ENCODE data around the gene CBLN1.

Gene CBLN1

GRCh38 chr16:49273771-49274170 lies 7.9 kb downstream of the CBLN1 start:
- Histone ChIP-seq H3K4ac (ENCODE audit: low read length) (no peak overlapping the region), H2BK12ac (ENCODE audit: low read length) (no peak overlapping the region), H2AK5ac (ENCODE audit: low read depth, low read length) (no peak overlapping the region), H3K36me3 (replicated peaks in 1 of 2; ENCODE audit: control insufficient read depth in 2 of 2, insufficient read depth in 2 of 2, low read length in 2 of 2) (no peaks in the 10 kb centered on the region), H3K27ac (replicated peaks; ENCODE audit: low read length) (no peak overlapping the region), H4K8ac (ENCODE audit: low read depth, low read length) (no peak overlapping the region), H3K18ac (ENCODE audit: low read length) (no peak overlapping the region), H3K9me3 (replicated peaks in 1 of 2; ENCODE audit: control insufficient read depth in 2 of 2, insufficient read depth in 1 of 2, low read depth in 1 of 2, low read length in 2 of 2) (peaks cover 0 to 2% of the 10 kb centered on the region in 2 donors), H3K9ac (ENCODE audit: low read depth, low read length, poor library complexity) (no peak overlapping the region), H2BK5ac (ENCODE audit: low read length) (no peak overlapping the region), H3K4me2 (ENCODE audit: insufficient read depth, low read length, poor library complexity, severe bottlenecking) (no peak overlapping the region), H3K23ac (ENCODE audit: low read depth, low read length, poor library complexity) (no peak overlapping the region), H3K14ac (ENCODE audit: low read length) (no peak overlapping the region), H3K79me1 (ENCODE audit: low read depth, low read length) (no peaks in the 10 kb centered on the region), H4K91ac (ENCODE audit: low read depth, low read length, poor library complexity) (no peak overlapping the region), H3K4me3 (ENCODE audit: low read length in 2 of 2) (no peak overlapping the region), H2BK15ac (ENCODE audit: low read length) (no peak overlapping the region), H2AFZ (ENCODE audit: low read length) (no peak overlapping the region), H3K27me3 (ENCODE audit: control insufficient read depth in 3 of 3, insufficient read depth in 3 of 3, low read depth in 1 of 3, low read length in 3 of 3) (peaks cover 34 to 66% (median 60%) of the 10 kb centered on the region in 3 experiments), H3K4me1 (ENCODE audit: control insufficient read depth in 2 of 2, insufficient read depth in 1 of 2, low read depth in 1 of 2, low read length in 2 of 2) (peaks cover 0 to 10% of the 10 kb centered on the region in 2 donors), H2BK120ac (ENCODE audit: low read depth, low read length) (no peak overlapping the region)
- no CpG with 5 or more reads among the region's 3 CpGs for WGBS, 2 donors (ENCODE audit: extremely low coverage in 2 of 2, insufficient read length in 2 of 2, insufficient replicate concordance in 1 of 2)
- no peak for DNase-seq (ENCODE audit: low spot score)

GRCh38 chr16:49271363-49271762 lies 10.3 kb downstream of the CBLN1 start:
- no peak overlapping the region for H3K14ac ChIP-seq (ENCODE audit: low read length)
- H3K4me1 ChIP-seq (ENCODE audit: control insufficient read depth in 2 of 2, insufficient read depth in 1 of 2, low read depth in 1 of 2, low read length in 2 of 2), result peaks cover 0 to 10% of the 10 kb centered on the region in 2 donors
- H3K4me3 ChIP-seq (ENCODE audit: low read length in 2 of 2), result no peak overlapping the region
- H3K27ac ChIP-seq (replicated peaks; ENCODE audit: low read length), result no peak overlapping the region
- H3K36me3 ChIP-seq (replicated peaks in 1 of 2; ENCODE audit: control insufficient read depth in 2 of 2, insufficient read depth in 2 of 2, low read length in 2 of 2), result no peaks in the 10 kb centered on the region
- H2AFZ ChIP-seq (ENCODE audit: low read length), result no peak overlapping the region
- no peak overlapping the region for H2BK15ac ChIP-seq (ENCODE audit: low read length)
- H3K18ac ChIP-seq (ENCODE audit: low read length), result no peak overlapping the region
- no peak overlapping the region for H3K23ac ChIP-seq (ENCODE audit: low read depth, low read length, poor library complexity)
- no peak overlapping the region for H4K8ac ChIP-seq (ENCODE audit: low read depth, low read length)
- H3K9ac ChIP-seq (ENCODE audit: low read depth, low read length, poor library complexity), result no peak overlapping the region
- no peak overlapping the region for H3K4me2 ChIP-seq (ENCODE audit: insufficient read depth, low read length, poor library complexity, severe bottlenecking)
- H2BK120ac ChIP-seq (ENCODE audit: low read depth, low read length), result no peak overlapping the region
- no peak overlapping the region for H2BK5ac ChIP-seq (ENCODE audit: low read length)
- WGBS, 2 donors (ENCODE audit: extremely low coverage in 2 of 2, insufficient read length in 2 of 2, insufficient replicate concordance in 1 of 2), result no CpG with 5 or more reads among the region's 3 CpGs
- H3K4ac ChIP-seq (ENCODE audit: low read length), result no peak overlapping the region
- DNase-seq (ENCODE audit: low spot score), result no peak
- no peak overlapping the region for H2BK12ac ChIP-seq (ENCODE audit: low read length)
- H3K9me3 ChIP-seq (replicated peaks in 1 of 2; ENCODE audit: control insufficient read depth in 2 of 2, insufficient read depth in 1 of 2, low read depth in 1 of 2, low read length in 2 of 2), result peaks cover 0 to 2% of the 10 kb centered on the region in 2 donors
- H3K27me3 ChIP-seq (ENCODE audit: control insufficient read depth in 3 of 3, insufficient read depth in 3 of 3, low read depth in 1 of 3, low read length in 3 of 3), result peaks cover 16 to 42% (median 36%) of the 10 kb centered on the region in 3 experiments
- no peaks in the 10 kb centered on the region for H3K79me1 ChIP-seq (ENCODE audit: low read depth, low read length)
- H4K91ac ChIP-seq (ENCODE audit: low read depth, low read length, poor library complexity), result no peak overlapping the region
- H2AK5ac ChIP-seq (ENCODE audit: low read depth, low read length), result no peak overlapping the region

- Histone ChIP-seq H2BK15ac (ENCODE audit: low read length) (no peak overlapping the region), H2AFZ (ENCODE audit: low read length) (no peak overlapping the region), H3K4ac (ENCODE audit: low read length) (no peak overlapping the region), H3K4me3 (ENCODE audit: low read length in 2 of 2) (no peak overlapping the region), H3K18ac (ENCODE audit: low read length) (no peak overlapping the region), H4K91ac (ENCODE audit: low read depth, low read length, poor library complexity) (no peak overlapping the region), H2BK120ac (ENCODE audit: low read depth, low read length) (no peak overlapping the region), H3K9me3 (replicated peaks in 1 of 2; ENCODE audit: control insufficient read depth in 2 of 2, insufficient read depth in 1 of 2, low read depth in 1 of 2, low read length in 2 of 2) (peaks cover 0 to 2% of the 10 kb centered on the region in 2 donors), H3K27ac (replicated peaks; ENCODE audit: low read length) (no peak overlapping the region), H3K9ac (ENCODE audit: low read depth, low read length, poor library complexity) (no peak overlapping the region), H2BK5ac (ENCODE audit: low read length) (no peak overlapping the region), H3K36me3 (replicated peaks in 1 of 2; ENCODE audit: control insufficient read depth in 2 of 2, insufficient read depth in 2 of 2, low read length in 2 of 2) (no peaks in the 10 kb centered on the region), H3K79me1 (ENCODE audit: low read depth, low read length) (no peaks in the 10 kb centered on the region), H4K8ac (ENCODE audit: low read depth, low read length) (no peak overlapping the region), H3K4me1 (ENCODE audit: control insufficient read depth in 2 of 2, insufficient read depth in 1 of 2, low read depth in 1 of 2, low read length in 2 of 2) (no peaks in the 10 kb centered on the region), H2BK12ac (ENCODE audit: low read length) (no peak overlapping the region), H3K4me2 (ENCODE audit: insufficient read depth, low read length, poor library complexity, severe bottlenecking) (no peak overlapping the region), H3K23ac (ENCODE audit: low read depth, low read length, poor library complexity) (no peak overlapping the region), H2AK5ac (ENCODE audit: low read depth, low read length) (no peak overlapping the region), H3K14ac (ENCODE audit: low read length) (no peak overlapping the region), H3K27me3 (ENCODE audit: control insufficient read depth in 3 of 3, insufficient read depth in 3 of 3, low read depth in 1 of 3, low read length in 3 of 3) (peaks cover 2 to 20% (median 14%) of the 10 kb centered on the region in 3 experiments)
- no peak for DNase-seq (ENCODE audit: low spot score)
- no CpG with 5 or more reads among the region's 3 CpGs for WGBS, 2 donors (ENCODE audit: extremely low coverage in 2 of 2, insufficient read length in 2 of 2, insufficient replicate concordance in 1 of 2)
Measured at GRCh38 chr16:49269201-49269600, 12.4 kb downstream of the CBLN1 start.

GRCh38 chr16:49268667-49269066 lies 13.0 kb downstream of the CBLN1 start:
- H3K23ac ChIP-seq (ENCODE audit: low read depth, low read length, poor library complexity), result no peak overlapping the region
- no peak for DNase-seq (ENCODE audit: low spot score)
- no peak overlapping the region for H3K9ac ChIP-seq (ENCODE audit: low read depth, low read length, poor library complexity)
- no peak overlapping the region for H2AFZ ChIP-seq (ENCODE audit: low read length)
- no peak overlapping the region for H3K4me2 ChIP-seq (ENCODE audit: insufficient read depth, low read length, poor library complexity, severe bottlenecking)
- no peaks in the 10 kb centered on the region for H3K79me1 ChIP-seq (ENCODE audit: low read depth, low read length)
- no peaks in the 10 kb centered on the region for H3K4me1 ChIP-seq (ENCODE audit: control insufficient read depth in 2 of 2, insufficient read depth in 1 of 2, low read depth in 1 of 2, low read length in 2 of 2)
- no peak overlapping the region for H2BK5ac ChIP-seq (ENCODE audit: low read length)
- H2BK15ac ChIP-seq (ENCODE audit: low read length), result no peak overlapping the region
- no peak overlapping the region for H2AK5ac ChIP-seq (ENCODE audit: low read depth, low read length)
- no peak overlapping the region for H4K91ac ChIP-seq (ENCODE audit: low read depth, low read length, poor library complexity)
- H2BK120ac ChIP-seq (ENCODE audit: low read depth, low read length), result no peak overlapping the region
- no peak overlapping the region for H3K4ac ChIP-seq (ENCODE audit: low read length)
- H4K8ac ChIP-seq (ENCODE audit: low read depth, low read length), result no peak overlapping the region
- peaks cover 0 to 15% (median 9%) of the 10 kb centered on the region in 3 experiments for H3K27me3 ChIP-seq (ENCODE audit: control insufficient read depth in 3 of 3, insufficient read depth in 3 of 3, low read depth in 1 of 3, low read length in 3 of 3)
- no CpG with 5 or more reads among the region's 1 CpG for WGBS, 2 donors (ENCODE audit: extremely low coverage in 2 of 2, insufficient read length in 2 of 2, insufficient replicate concordance in 1 of 2)
- no peak overlapping the region for H3K14ac ChIP-seq (ENCODE audit: low read length)
- no peaks in the 10 kb centered on the region for H3K9me3 ChIP-seq (replicated peaks in 1 of 2; ENCODE audit: control insufficient read depth in 2 of 2, insufficient read depth in 1 of 2, low read depth in 1 of 2, low read length in 2 of 2)
- no peaks in the 10 kb centered on the region for H3K36me3 ChIP-seq (replicated peaks in 1 of 2; ENCODE audit: control insufficient read depth in 2 of 2, insufficient read depth in 2 of 2, low read length in 2 of 2)
- H3K27ac ChIP-seq (replicated peaks; ENCODE audit: low read length), result no peak overlapping the region
- no peak overlapping the region for H3K4me3 ChIP-seq (ENCODE audit: low read length in 2 of 2)
- no peak overlapping the region for H2BK12ac ChIP-seq (ENCODE audit: low read length)
- no peak overlapping the region for H3K18ac ChIP-seq (ENCODE audit: low read length)

Measured in neuronal stem cell (in vitro differentiated cells).